Hepatocyte (in vitro differentiated cells): Measurements from ENCODE around the gene SEC23IP. TPM values are rescaled to one million over a fixed set of nuclear protein-coding genes. Genes with fewer than 3 reads are reported as not detected.
"Not testable (repeated sequence)": the region's sequence is repeated elsewhere in the genome, so short reads cannot be mapped to it uniquely, and the experiment has no call there.

ENCODE experiments used
- DNase-seq: peaks from one replicate; pipeline ENCODE4 v3.0.0-alpha.2; 2016; ENCODE audit warnings: low spot score
- H2AFZ ChIP-seq: fragments of 200-600 bp; sonication (generic); 2 replicates; pipeline ENCODE4 v1.6.0; 2016; ENCODE audit warnings: antibody characterized with exemption, mild to moderate bottlenecking
- H3K27ac ChIP-seq: fragments of 200-600 bp; sonication (generic); 2 replicates; pipeline ENCODE4 v1.5.1; 2016; ENCODE audit warnings: mild to moderate bottlenecking
- H3K27me3 ChIP-seq: fragments of 200-600 bp; sonication (generic); 2 replicates; pipeline ENCODE4 v1.6.1; 2016
- H3K36me3 ChIP-seq: fragments of 200-600 bp; sonication (generic); replicated peaks from 2 replicates; pipeline ENCODE4 v1.5.1; 2016; ENCODE audit warnings: low read depth; ENCODE audit not compliant: insufficient read depth
- H3K4me1 ChIP-seq: fragments of 200-600 bp; sonication (generic); 2 replicates; pipeline ENCODE4 v1.5.1; 2016; ENCODE audit warnings: mild to moderate bottlenecking, moderate library complexity; ENCODE audit not compliant: insufficient read depth
- H3K4me2 ChIP-seq: fragments of 200-600 bp; sonication (generic); 2 replicates; pipeline ENCODE4 v1.6.0; 2016
- H3K4me3 ChIP-seq: fragments of 200-600 bp; sonication (generic); 2 replicates; pipeline ENCODE4 v1.5.1; 2016; ENCODE audit warnings: mild to moderate bottlenecking
- H3K79me2 ChIP-seq: fragments of 200-600 bp; sonication (generic); 2 replicates; pipeline ENCODE4 v1.6.0; 2017; ENCODE audit warnings: mild to moderate bottlenecking
- H3K9me2 ChIP-seq: fragments of 200-600 bp; sonication (generic); replicated peaks from 2 replicates; pipeline ENCODE4 v1.6.0; 2017; ENCODE audit warnings: mild to moderate bottlenecking; ENCODE audit not compliant: insufficient read depth
- H3K9me3 ChIP-seq: fragments of 200-600 bp; sonication (generic); 2 replicates; pipeline ENCODE4 v1.5.1; 2016; ENCODE audit warnings: low read depth, mild to moderate bottlenecking
- H4K20me1 ChIP-seq: fragments of 200-600 bp; sonication (generic); 2 replicates; pipeline ENCODE4 v1.6.0; 2016; ENCODE audit warnings: mild to moderate bottlenecking; ENCODE audit not compliant: insufficient read depth, poor library complexity, severe bottlenecking
- CTCF ChIP-seq: fragments of 200-600 bp; sonication (generic); IDR thresholded peaks from 2 replicates; pipeline ENCODE4 v1.5.1; 2016; ENCODE audit warnings: antibody characterized with exemption, mild to moderate bottlenecking; ENCODE audit not compliant: poor library complexity
- EZH2 ChIP-seq: fragments of 200-600 bp; sonication (generic); IDR thresholded peaks from 2 replicates; pipeline ENCODE4 v1.6.1; 2016; ENCODE audit warnings: antibody characterized with exemption, mild to moderate bottlenecking, borderline replicate concordance
- EZH2phosphoT487 ChIP-seq: fragments of 200-600 bp; sonication (generic); IDR thresholded peaks from one replicate; pipeline ENCODE4 v1.6.1; 2018; ENCODE audit warnings: antibody characterized with exemption, mild to moderate bottlenecking, low read depth, moderate library complexity; ENCODE audit not compliant: unreplicated experiment, severe bottlenecking
- WGBS: methylation state at CpG from one replicate; pipeline ENCODE4 v1.1.6; 2016; ENCODE audit warnings: low lambda C conversion rate; ENCODE audit errors: missing lambda C conversion rate; 5-methylcytosine and 5-hydroxymethylcytosine counted together
- polyA plus RNA-seq: library from polyadenylated mRNA; unstranded; fragments of >200 nt; fragmentation: Nextera tagmentation; extraction: Ambion mirVana; gene quantifications from 2 replicates; pipeline ENCODE4 v1.2.1, GENCODE V29; 2016
- total RNA-seq: library from RNA; depleted of rRNA; stranded (reverse); fragments of >200 nt; gene quantifications from 2 replicates; pipeline ENCODE4 v1.2.3, GENCODE V29; 2014

The SEC23IP gene
- total and polyA plus RNA-seq, 2 experiments from 2014 or later, result 27.4 to 39.9 TPM

GRCh38 chr10:119890307-119890706 lies 2.2 kb upstream of the SEC23IP start:
- not testable (repeated sequence) for H3K27me3 ChIP-seq, H2AFZ ChIP-seq, H3K4me3 ChIP-seq, H4K20me1 ChIP-seq, H3K4me2 ChIP-seq, H3K9me3 ChIP-seq, H3K9me2 ChIP-seq, H3K36me3 ChIP-seq, H3K27ac ChIP-seq, DNase-seq
- Histone ChIP-seq H3K4me1 (peaks cover 18% of the 10 kb centered on the region), H3K79me2 (peaks cover 37% of the 10 kb centered on the region)
- 85% methylated on average over 4 of the region's 4 CpGs for WGBS

GRCh38 chr10:119891849-119892187 lies 712 bp upstream of the SEC23IP start:
- H3K9me3 ChIP-seq, H3K9me2 ChIP-seq, DNase-seq, H3K36me3 ChIP-seq, H3K27me3 ChIP-seq: not testable (repeated sequence)
- Histone ChIP-seq H3K4me2 (peak overlapping the region; percentile 80), H3K4me1 (peaks cover 32% of the 10 kb centered on the region), H2AFZ (peak overlapping the region; percentile 86), H4K20me1 (peaks cover 22% of the 10 kb centered on the region), H3K79me2 (peaks cover 49% of the 10 kb centered on the region), H3K27ac (peak overlapping the region; percentile 77), H3K4me3 (peak overlapping the region; percentile 70)
- 67% methylated on average over 14 of the region's 14 CpGs for WGBS

GRCh38 chr10:119893074-119893473 lies 544 bp downstream of the SEC23IP start:
- Histone ChIP-seq H3K4me1 (peaks cover 38% of the 10 kb centered on the region), H3K9me3 (no peaks in the 10 kb centered on the region), H2AFZ (peak overlapping the region; percentile 70), H4K20me1 (peaks cover 31% of the 10 kb centered on the region), H3K4me2 (peak overlapping the region; percentile 89), H3K27me3 (no peaks in the 10 kb centered on the region), H3K36me3 (no peaks in the 10 kb centered on the region), H3K9me2 (no peaks in the 10 kb centered on the region), H3K79me2 (peaks cover 57% of the 10 kb centered on the region), H3K27ac (peak overlapping the region; percentile 87), H3K4me3 (peak overlapping the region; percentile 74)
- no peak for TF ChIP-seq EZH2phosphoT487
- TF ChIP-seq CTCF, result no peak
- TF ChIP-seq EZH2, result no peak
- peak; percentile 7 for DNase-seq
- 1% methylated on average over 8 of the region's 9 CpGs for WGBS

GRCh38 chr10:119893845-119894427 lies 1.4 kb downstream of the SEC23IP start:
- Histone ChIP-seq H4K20me1 (peaks cover 39% of the 10 kb centered on the region), H3K27me3 (no peaks in the 10 kb centered on the region), H3K27ac (no peak overlapping the region), H3K79me2 (peaks cover 65% of the 10 kb centered on the region), H3K36me3 (no peaks in the 10 kb centered on the region), H3K4me3 (no peak overlapping the region), H3K4me1 (peaks cover 38% of the 10 kb centered on the region), H3K9me2 (no peaks in the 10 kb centered on the region), H3K4me2 (peak overlapping the region; percentile 89), H2AFZ (no peak overlapping the region), H3K9me3 (no peaks in the 10 kb centered on the region)
- no peak for DNase-seq
- WGBS, result 100% methylated on average over 3 of the region's 3 CpGs
- TF ChIP-seq CTCF (no peak), EZH2phosphoT487 (no peak), EZH2 (no peak)
